RPMI7951 (cell line): ENCODE results near the gene ZNF536. TPM values are rescaled to one million over a fixed set of nuclear protein-coding genes. Genes with fewer than 3 reads are reported as not detected.
"Not testable (repeated sequence)": the region's sequence is repeated elsewhere in the genome, so short reads cannot be mapped to it uniquely, and the experiment has no call there.

ENCODE experiments used
- DNase-seq: peaks from one replicate; pipeline ENCODE4 v3.0.0-alpha.2; 2012; ENCODE audit warnings: low read depth
- total RNA-seq: library from RNA; depleted of rRNA; stranded (reverse); fragments of >200 nt; shearing (Covaris generic); gene quantifications from 2 replicates; pipeline ENCODE4 v1.2.3, GENCODE V29; 2014

Gene ZNF536
- total RNA-seq, 1 experiment from 2014 or later: 0.12 TPM

DNA sequence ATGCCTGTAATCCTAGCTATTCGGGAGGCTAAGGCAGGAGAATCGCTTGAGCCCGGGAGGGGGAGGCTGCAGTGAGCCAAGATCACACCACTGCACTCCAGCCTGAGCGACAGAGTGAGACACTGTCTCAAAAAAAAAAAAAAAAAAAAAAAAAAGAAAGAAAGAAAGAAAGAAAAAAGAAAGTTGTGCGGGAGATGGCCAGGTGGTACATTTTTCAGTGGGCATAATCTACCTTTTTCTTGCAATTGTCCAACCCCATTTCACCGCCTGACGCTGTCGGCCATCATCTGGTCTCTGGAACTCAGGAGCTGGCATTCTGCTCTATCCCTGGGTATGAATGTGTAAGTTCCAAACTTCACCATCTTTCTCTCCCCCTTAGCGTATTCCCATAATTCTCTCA lies 73.9 kb downstream of the ZNF536 start:
- not testable (repeated sequence) for DNase-seq

- no peak for DNase-seq
Observed at GRCh38 chr19:30446850-30447552, 74.8 kb downstream of the ZNF536 start.

DNA sequence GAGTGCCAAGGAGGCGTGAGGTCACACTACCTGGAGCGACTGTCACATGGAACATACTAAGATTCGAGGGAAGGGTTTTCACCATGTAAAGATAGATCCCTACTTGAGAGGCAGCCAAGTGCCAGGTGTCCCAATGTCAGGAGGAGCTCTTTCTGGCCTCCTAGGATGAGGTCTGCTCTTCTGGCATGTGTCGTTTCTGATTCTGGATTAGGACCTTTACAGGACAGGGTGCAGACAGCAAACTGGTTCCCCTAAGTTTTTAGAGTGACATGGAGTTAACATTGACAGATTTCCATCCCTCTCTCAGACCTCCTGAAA lies 75.3 kb downstream of the ZNF536 start:
- DNase-seq: no peak

GRCh38 chr19:30448386-30449077 lies 76.3 kb downstream of the ZNF536 start:
- no peak for DNase-seq

GRCh38 chr19:30449078-30449590 lies 77.0 kb downstream of the ZNF536 start:
- DNase-seq: no peak

- DNase-seq: no peak
Observed at GRCh38 chr19:30449673-30450072, 77.5 kb downstream of the ZNF536 start.

- DNase-seq: peak; percentile 29
Observed at GRCh38 chr19:30450100-30450499, 77.9 kb downstream of the ZNF536 start.

DNA sequence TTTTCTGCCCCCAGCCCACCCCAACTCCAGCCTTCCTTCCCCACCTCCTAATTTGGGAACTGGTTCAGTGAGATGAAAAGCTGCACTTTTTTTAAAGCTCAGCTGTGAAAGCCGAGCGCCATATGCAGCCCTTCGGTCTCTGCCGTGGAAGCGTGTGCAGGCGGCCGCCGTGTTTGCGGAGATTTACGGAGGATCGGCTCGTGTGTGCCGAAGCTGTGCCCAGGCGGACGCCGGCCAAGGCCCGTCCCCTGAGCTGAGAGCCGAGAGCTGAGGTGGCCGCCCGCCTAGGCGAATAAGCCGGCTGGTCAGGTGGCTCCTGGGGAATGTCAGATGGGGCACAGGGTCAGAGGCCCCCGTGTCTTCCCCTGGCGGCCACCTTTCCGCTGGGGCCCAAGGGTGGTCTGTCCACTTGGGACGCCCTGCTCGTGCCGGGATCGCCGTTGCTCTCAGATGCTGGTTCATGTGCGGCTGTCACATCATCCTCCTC lies 78.7 kb downstream of the ZNF536 start:
- no peak for DNase-seq

DNA sequence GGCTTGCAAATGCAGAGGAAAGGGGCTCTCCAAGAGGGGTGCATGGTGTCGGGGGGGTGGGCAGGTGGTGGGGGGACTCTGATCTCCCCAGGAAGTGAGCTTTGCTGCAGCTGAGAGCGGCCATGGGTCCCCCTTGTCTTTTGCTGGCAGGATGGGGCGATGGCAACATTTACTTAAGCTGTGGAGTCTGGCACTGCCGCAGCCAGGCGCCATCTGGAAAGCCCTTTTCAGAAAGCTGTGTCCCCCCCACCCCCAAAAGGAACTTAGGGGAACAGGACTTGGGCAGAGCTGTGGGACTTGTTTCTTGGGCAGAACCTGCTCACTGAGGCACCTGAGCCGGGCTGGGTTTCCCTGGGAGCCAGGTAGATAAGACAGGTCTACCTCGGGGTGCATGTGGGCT lies 80.7 kb downstream of the ZNF536 start:
- DNase-seq: no peak

DNA sequence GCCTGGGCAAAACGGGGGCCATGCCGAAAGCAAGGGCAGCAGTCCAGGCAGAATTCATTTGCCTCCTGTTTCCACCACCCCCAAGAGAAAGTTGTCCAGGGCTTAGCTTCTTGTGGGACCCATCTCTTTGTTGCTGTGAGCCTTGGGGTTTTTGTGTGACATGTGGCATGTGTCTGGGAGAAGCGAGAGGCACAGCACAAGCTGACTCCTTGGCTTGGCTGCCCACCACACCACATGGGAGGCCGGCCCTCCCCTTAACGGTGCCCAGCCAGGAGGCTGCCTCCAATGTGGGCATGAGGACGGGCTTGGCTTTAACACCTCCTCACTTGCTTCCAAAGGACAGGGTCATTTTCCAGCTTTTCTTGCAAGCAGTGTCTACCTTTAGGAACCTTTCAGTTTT lies 81.6 kb downstream of the ZNF536 start:
- no peak for DNase-seq

- DNase-seq: no peak
Observed at GRCh38 chr19:30455881-30456280, 83.7 kb downstream of the ZNF536 start.

- DNase-seq: no peak
Observed at GRCh38 chr19:30457484-30457883, 85.3 kb downstream of the ZNF536 start.

- DNase-seq: no peak
Observed at GRCh38 chr19:30459859-30460258, 87.7 kb downstream of the ZNF536 start.

- DNase-seq: no peak
Observed at GRCh38 chr19:30464162-30464561, 92.0 kb downstream of the ZNF536 start.

DNA sequence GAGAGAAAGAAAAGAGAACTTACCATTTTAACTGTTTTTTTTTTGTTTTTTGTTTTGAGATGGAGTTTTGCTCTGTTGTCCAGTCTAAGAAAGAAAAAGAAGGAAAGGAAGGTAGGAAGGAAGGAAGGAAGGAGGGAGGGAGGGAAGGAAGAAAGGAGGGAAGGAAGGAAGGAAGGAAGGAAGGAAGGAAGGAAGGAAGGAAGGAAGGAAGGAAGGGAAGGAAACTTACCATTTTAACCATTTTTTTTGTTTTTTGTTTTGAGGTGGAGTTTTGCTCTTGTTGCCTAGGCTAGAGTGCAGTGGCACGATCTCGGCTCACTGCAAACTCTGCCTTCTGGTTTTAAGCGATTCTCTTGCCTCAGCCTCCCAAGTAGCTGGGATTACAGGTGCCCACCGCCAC lies 94.4 kb downstream of the ZNF536 start:
- not testable (repeated sequence) for DNase-seq

- DNase-seq: no peak
Observed at GRCh38 chr19:30467239-30467638, 95.1 kb downstream of the ZNF536 start.

DNA sequence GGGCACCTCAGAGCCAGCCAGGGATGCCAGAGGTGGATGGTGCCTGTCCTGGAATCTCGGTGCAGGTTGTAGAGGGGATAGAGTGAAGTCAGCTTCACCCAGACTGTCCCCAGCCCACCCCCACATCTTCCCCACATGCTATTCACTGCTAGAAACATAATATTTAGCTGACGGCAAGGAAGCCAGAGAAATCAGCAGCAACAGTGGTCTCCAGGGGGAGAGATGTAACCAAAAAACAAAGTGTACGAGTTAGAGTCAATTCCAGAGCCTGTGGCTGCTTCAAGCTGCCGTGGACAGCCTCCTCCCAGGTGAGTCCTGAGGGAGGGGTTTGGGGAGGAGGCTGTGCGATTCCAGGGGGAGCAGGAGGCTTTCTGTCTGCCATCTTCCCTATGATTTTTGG lies 97.6 kb downstream of the ZNF536 start:
- no peak for DNase-seq

- DNase-seq: no peak
Observed at GRCh38 chr19:30471441-30471840, 99.3 kb downstream of the ZNF536 start.

- DNase-seq: no peak
Observed at GRCh38 chr19:30473334-30473867, 101.2 kb downstream of the ZNF536 start.

GRCh38 chr19:30476997-30477396 lies 104.8 kb downstream of the ZNF536 start:
- no peak for DNase-seq

GRCh38 chr19:30479231-30479630 lies 107.0 kb downstream of the ZNF536 start:
- peak; percentile 35 for DNase-seq

DNA sequence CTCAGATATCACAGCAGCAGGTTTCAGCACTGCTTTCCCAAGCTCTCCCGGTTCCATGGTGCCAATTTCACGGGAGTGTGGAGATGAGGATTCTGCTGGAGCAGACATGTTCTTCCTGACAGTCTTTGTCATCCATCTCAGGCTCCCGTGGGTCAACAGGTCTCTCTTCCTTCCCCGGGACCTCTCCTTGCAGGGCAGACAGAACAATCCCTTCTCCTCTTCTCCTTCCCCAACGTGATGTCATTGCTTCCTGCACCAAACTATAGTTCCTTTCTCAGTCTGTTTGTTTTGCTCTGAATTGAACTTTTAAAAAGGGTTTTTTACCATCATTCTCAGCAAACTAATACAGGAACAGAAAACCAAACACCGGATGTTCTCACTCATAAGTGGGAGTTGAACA lies 107.9 kb downstream of the ZNF536 start:
- no peak for DNase-seq

- no peak for DNase-seq
Observed at GRCh38 chr19:30481063-30481462, 108.9 kb downstream of the ZNF536 start.
